Left ventricle myocardium inferior (tissue), 1 donor: ENCODE measurements around the gene NAIF1. TPM values are rescaled to one million over a fixed set of nuclear protein-coding genes. Genes with fewer than 3 reads are reported as not detected.

Source experiments
- DNase-seq: peaks from one replicate; pipeline ENCODE4 v3.0.0-alpha.2; 2020
- H3K27ac ChIP-seq: fragments of 200-600 bp; replicated peaks from 2 replicates; pipeline ENCODE4 v1.8.0; 2021
- H3K27me3 ChIP-seq: fragments of 200-600 bp; 2 replicates; pipeline ENCODE4 v1.8.0; 2021; ENCODE audit warnings: low read depth
- H3K36me3 ChIP-seq: fragments of 200-600 bp; 2 replicates; pipeline ENCODE4 v1.8.0; 2021
- H3K4me1 ChIP-seq: fragments of 200-600 bp; 2 replicates; pipeline ENCODE4 v1.8.0; 2021
- H3K4me3 ChIP-seq: fragments of 200-600 bp; 2 replicates; pipeline ENCODE4 v1.8.0; 2021; ENCODE audit warnings: mild to moderate bottlenecking, moderate library complexity
- H3K9me3 ChIP-seq: fragments of 200-600 bp; replicated peaks from 2 replicates; pipeline ENCODE4 v1.8.0; 2021
- CTCF ChIP-seq: fragments of 200-600 bp; IDR thresholded peaks from 2 replicates; pipeline ENCODE4 v1.8.0; 2021; ENCODE audit warnings: antibody characterized with exemption, mild to moderate bottlenecking, borderline replicate concordance
- intact Hi-C: fragments of 100-400 bp; cut with micrococcal nuclease; formaldehyde crosslinking; loops from one replicate; pipeline ENCODE4 v1.11.0; 2022
- total RNA-seq: library from RNA; stranded (reverse); fragmentation: NEBNext Ultra II Directional; extraction: Animal tissue kit (Norgen Biotek cat#: 25700); gene quantifications from one replicate; pipeline ENCODE4 v1.2.1, GENCODE V29; 2021
- donor health status: DM: no; HTN: yes; CAD: no; lungs with severe emphysema.

Gene NAIF1
- total RNA-seq, 1 donor from 2014 or later, result 7.9 TPM

GRCh38 chr9:128070874-128071273 lies 3.8 kb upstream of the NAIF1 start:
- TF ChIP-seq CTCF, result no peak
- Histone ChIP-seq H3K27ac (peak overlapping the region; percentile 82), H3K27me3 (no peaks in the 10 kb centered on the region), H3K9me3 (no peaks in the 10 kb centered on the region), H3K36me3 (no peaks in the 10 kb centered on the region), H3K4me3 (no peak overlapping the region), H3K4me1 (peaks cover 73% of the 10 kb centered on the region)
- intact Hi-C loops, result no loop called here
- no peak for DNase-seq

- peak; percentile 38 for DNase-seq
- H3K36me3 ChIP-seq, result peaks cover 2% of the 10 kb centered on the region
- peak overlapping the region; percentile 92 for H3K4me3 ChIP-seq
- H3K9me3 ChIP-seq, result no peaks in the 10 kb centered on the region
- intact Hi-C loops, result no loop called here
- H3K27me3 ChIP-seq, result no peaks in the 10 kb centered on the region
- peaks cover 71% of the 10 kb centered on the region for H3K4me1 ChIP-seq
- peak overlapping the region; percentile 99 for H3K27ac ChIP-seq
- peak; percentile 8 for TF ChIP-seq CTCF
These were observed 1.5 kb upstream of the NAIF1 start for GRCh38 chr9:128068386-128069205.

- TF ChIP-seq CTCF, result no peak
- DNase-seq, result peak; percentile 100
- Histone ChIP-seq H3K4me1 (peaks cover 71% of the 10 kb centered on the region), H3K36me3 (peaks cover 8% of the 10 kb centered on the region), H3K27me3 (no peaks in the 10 kb centered on the region), H3K9me3 (no peaks in the 10 kb centered on the region), H3K4me3 (peak within 1 kb of the TSS; percentile 92), H3K27ac (peak within 1 kb of the TSS; percentile 99)
- intact Hi-C loops, result no loop called here
These were observed 695 bp upstream of the NAIF1 start, which contains the start of gene SLC25A25 for GRCh38 chr9:128067645-128068385. TSS of gene SLC25A25 (plus strand) at chr9:128068232. CDS start at chr9:128068320, 88 bp downstream.

- no peak for DNase-seq
- intact Hi-C loops, result no loop called here
- peaks cover 71% of the 10 kb centered on the region for H3K4me1 ChIP-seq
These were observed 1.0 kb downstream of the NAIF1 start for GRCh38 chr9:128065907-128066712.

More at GRCh38 chr9:128065907-128066712, 1.0 kb downstream of the NAIF1 start:
- no peak for TF ChIP-seq CTCF
- H3K9me3 ChIP-seq, result no peaks in the 10 kb centered on the region
- no peaks in the 10 kb centered on the region for H3K27me3 ChIP-seq
- peaks cover 24% of the 10 kb centered on the region for H3K36me3 ChIP-seq
- H3K27ac ChIP-seq, result peak overlapping the region; percentile 99
- peak overlapping the region; percentile 92 for H3K4me3 ChIP-seq
